Choroid plexus epithelial cell (primary cell): ENCODE results near the gene CTNNA1.
A peak's percentile ranks its signal among the peaks of the same experiment; 100 is the strongest.

Experiments
- DNase-seq: peaks from one replicate; pipeline ENCODE4 v3.0.0-alpha.2; 2010; ENCODE audit warnings: low read depth
- H3K4me3 ChIP-seq: 2 replicates; pipeline ENCODE4 v1.5.1; 2011; ENCODE audit warnings: low read depth, mild to moderate bottlenecking, control low read depth, low read length, moderate library complexity
- TF ChIP-seq, protein P1 (sequence below): conservative IDR thresholded peaks from 2 replicates; pipeline ENCODE4 v1.5.1; 2011; ENCODE audit warnings: low read depth, mild to moderate bottlenecking, control low read depth, inconsistent platforms, low read length, moderate library complexity

The CTNNA1 gene

DNA sequence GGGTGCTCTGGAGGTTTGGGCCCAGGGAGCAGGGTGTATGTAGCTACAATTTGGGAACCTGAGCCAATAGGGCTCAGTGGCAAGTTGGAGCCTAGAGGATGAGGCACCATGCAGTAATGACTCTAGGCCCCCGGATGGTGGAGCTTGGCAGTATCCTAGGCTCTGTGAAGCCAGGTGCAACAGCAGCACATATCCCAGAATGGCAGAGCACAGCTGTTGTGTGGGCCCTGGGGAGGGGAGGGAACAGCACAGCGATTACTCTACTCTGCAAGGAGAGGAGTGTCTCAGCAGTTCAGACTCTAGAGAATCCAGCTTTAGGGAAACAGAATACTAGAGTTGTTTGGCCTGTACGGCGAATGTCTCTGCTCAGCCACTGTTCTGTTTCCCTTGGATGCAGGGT, 65.9 kb downstream of the CTNNA1 start:
- TF ChIP-seq, protein P1, sequence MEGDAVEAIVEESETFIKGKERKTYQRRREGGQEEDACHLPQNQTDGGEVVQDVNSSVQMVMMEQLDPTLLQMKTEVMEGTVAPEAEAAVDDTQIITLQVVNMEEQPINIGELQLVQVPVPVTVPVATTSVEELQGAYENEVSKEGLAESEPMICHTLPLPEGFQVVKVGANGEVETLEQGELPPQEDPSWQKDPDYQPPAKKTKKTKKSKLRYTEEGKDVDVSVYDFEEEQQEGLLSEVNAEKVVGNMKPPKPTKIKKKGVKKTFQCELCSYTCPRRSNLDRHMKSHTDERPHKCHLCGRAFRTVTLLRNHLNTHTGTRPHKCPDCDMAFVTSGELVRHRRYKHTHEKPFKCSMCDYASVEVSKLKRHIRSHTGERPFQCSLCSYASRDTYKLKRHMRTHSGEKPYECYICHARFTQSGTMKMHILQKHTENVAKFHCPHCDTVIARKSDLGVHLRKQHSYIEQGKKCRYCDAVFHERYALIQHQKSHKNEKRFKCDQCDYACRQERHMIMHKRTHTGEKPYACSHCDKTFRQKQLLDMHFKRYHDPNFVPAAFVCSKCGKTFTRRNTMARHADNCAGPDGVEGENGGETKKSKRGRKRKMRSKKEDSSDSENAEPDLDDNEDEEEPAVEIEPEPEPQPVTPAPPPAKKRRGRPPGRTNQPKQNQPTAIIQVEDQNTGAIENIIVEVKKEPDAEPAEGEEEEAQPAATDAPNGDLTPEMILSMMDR = no peak
- DNase-seq = no peak
- H3K4me3 ChIP-seq = no peak overlapping the region

DNA sequence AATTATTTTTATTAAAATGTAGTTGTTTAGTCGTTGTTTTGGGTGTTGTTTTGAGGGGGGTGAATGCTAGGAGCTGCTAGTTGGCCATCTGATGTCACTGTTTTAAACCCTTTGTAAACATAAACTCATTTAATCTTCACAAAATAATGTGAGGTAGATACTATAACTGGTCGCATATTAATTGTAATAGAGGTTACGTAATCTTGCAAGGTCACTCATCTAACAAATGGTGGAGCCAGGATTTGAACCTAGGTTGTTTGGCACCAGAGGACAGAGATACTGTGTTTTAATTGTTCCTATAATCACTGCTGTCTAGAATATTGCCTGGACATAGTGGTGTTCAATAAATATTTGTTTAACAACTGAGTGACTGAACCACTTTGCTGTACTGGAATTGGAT, 67.5 kb downstream of the CTNNA1 start:
- TF ChIP-seq, protein P1 = no peak
- no peak overlapping the region for H3K4me3 ChIP-seq
- DNase-seq = no peak

DNA sequence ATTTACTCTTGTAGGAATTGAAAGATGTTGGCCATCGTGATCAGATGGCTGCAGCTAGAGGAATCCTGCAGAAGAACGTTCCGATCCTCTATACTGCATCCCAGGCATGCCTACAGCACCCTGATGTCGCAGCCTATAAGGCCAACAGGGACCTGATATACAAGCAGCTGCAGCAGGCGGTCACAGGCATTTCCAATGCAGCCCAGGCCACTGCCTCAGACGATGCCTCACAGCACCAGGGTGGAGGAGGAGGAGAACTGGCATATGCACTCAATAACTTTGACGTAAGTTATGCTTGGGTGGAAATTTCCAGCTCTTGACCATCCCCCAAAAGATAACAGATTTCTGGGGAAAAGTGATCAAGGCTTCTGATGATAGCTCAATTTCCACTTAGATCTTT, 71.3 kb downstream of the CTNNA1 start:
- no peak for DNase-seq
- H3K4me3 ChIP-seq = no peak overlapping the region
- TF ChIP-seq, protein P1 = no peak

DNA sequence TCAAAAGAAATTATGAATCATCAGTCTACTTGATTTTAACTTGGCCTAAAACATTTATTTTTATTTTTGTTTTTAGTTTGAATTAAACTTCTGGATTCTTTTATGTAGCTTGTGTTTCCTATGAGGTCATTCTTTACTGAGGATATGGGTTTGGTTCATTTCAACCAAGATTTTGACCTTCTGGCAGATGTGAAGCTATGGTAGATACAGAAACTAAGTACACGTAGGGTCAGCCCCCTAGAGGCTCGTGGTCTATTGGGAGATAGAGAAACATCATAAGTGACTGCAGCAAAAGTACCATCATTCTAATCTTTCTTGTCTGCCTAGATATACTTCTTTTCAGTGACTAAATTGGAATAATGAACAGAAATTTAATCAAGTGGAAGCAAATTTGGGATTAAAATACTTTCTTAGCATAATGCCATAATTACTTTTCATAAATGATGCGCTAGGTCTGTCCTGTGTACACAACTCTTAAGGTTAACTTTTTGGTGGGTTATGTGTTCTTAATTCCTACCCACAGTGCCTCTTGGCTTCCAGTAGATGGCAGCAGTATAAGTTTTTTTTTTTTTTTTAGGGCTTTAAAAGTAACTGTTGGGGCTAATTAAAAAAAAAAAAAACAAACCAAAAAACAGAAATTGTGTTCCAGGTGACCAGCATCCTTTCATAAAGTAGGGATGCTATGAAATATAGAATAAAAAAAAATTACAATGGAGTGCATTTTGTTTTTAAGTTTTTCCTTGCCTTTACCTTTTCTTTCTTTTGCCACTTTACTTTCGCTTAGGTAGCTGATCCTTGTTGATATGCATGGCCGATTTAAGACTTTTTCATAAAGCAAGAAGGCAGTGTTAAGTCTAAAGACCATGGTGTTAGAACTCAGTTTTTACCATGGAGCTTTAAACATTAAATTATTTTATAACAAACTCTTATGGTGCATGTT, 72.0 kb downstream of the CTNNA1 start:
- peak; percentile 48 for DNase-seq
- TF ChIP-seq, protein P1 = peak; percentile 62
- H3K4me3 ChIP-seq = no peak overlapping the region

DNA sequence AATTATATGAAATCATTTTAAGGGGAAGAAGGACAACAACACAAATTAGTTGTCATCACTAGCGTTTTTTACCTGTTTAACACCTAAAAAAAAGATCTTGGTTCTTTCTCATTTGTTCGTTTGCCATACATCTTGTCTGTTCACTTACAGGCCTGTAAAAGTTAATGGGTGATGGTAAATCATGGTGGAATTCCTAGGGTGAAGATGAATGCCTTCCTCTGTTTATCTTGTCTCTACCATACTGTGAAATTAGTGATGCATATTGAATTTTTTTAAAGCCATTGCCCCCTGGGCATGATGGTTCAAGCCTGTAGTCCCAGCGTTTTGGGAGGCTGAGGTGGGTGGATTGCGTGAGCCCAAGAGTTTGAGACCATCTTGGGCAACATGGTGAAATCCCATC, 75.3 kb downstream of the CTNNA1 start:
- DNase-seq = no peak
- no peak overlapping the region for H3K4me3 ChIP-seq
- TF ChIP-seq, protein P1 = no peak

DNA sequence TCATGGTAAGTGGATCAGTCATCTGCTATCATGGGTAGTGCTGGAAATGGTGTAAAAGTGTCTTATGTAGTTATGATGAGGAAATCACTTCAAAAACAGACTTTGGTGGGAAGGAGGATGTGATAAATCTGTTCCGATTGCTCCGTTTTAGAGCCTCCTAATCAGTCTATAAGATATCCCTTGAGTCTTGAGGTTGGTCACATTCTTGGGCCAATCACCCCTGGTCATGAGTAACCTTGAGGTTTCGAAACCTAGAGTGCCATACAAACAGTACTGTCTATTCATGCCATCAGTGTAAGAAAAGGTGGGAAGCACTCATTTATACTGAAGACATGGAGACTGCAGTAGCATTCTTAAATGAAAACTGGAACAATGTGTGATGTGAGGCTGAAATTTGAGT, 76.1 kb downstream of the CTNNA1 start:
- H3K4me3 ChIP-seq = no peak overlapping the region
- no peak for DNase-seq
- TF ChIP-seq, protein P1 = no peak

DNA sequence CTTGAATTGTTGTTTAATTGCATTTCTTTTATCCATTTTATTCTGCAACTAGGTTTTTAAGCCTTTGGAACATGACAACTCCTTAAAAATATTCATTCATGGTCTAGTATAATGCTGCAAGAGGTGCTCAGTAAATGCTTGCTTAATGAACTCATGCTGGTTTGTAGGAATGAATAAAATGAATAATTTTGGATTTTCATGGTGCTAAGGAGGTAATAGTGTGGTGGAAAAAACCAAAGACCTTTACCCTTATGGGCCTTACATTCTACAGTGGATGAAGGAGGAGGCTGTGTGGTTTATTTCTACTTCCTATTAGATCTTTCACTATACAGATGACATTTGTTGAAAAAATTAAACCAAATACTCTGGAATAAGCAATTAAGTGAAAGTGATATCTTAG, 78.5 kb downstream of the CTNNA1 start:
- TF ChIP-seq, protein P1 = no peak
- peak; percentile 31 for DNase-seq
- no peak overlapping the region for H3K4me3 ChIP-seq
